GM12878 (cell line): ENCODE results near the gene MIEF1. TPM values are rescaled to one million over a fixed set of nuclear protein-coding genes. Genes with fewer than 3 reads are reported as not detected.

ENCODE experiments used
- ATF7 ChIP-seq: fragments of 450-650 bp; IDR thresholded peaks from 2 replicates; pipeline ENCODE4 v1.6.1; 2016; ENCODE audit warnings: low read depth, mild to moderate bottlenecking
- BCL11A ChIP-seq: IDR thresholded peaks from 2 replicates; pipeline ENCODE4 v1.6.1; 2011; ENCODE audit warnings: low read depth, low read length
- DPF2 ChIP-seq: fragments of 450-650 bp; IDR thresholded peaks from 2 replicates; pipeline ENCODE4 v1.6.1; 2017; ENCODE audit warnings: mild to moderate bottlenecking
- EZH2 ChIP-seq: IDR thresholded peaks from 2 replicates; pipeline ENCODE4 v1.6.1; 2012; ENCODE audit warnings: low read depth, mild to moderate bottlenecking, control low read depth, inconsistent platforms, low read length, borderline replicate concordance; ENCODE audit not compliant: control insufficient read depth
- FOS ChIP-seq: IDR thresholded peaks from 3 replicates; pipeline ENCODE4 v1.6.1; 2011; ENCODE audit warnings: borderline replicate concordance; ENCODE audit not compliant: insufficient read length; ENCODE audit errors: extremely low read depth
- MXI1 ChIP-seq: fragments of 150-350 bp; IDR thresholded peaks from 2 replicates; pipeline ENCODE4 v1.6.1; 2011; ENCODE audit warnings: low read depth, mild to moderate bottlenecking, inconsistent platforms, low read length, improper control_type of control experiment
- NBN ChIP-seq: fragments of 450-650 bp; IDR thresholded peaks from 2 replicates; pipeline ENCODE4 v1.6.1; 2016
- NFXL1 ChIP-seq: fragments of 450-650 bp; IDR thresholded peaks from 2 replicates; pipeline ENCODE4 v1.6.1; 2017; ENCODE audit warnings: antibody characterized with exemption, mild to moderate bottlenecking, borderline replicate concordance
- NFYB ChIP-seq: IDR thresholded peaks from 2 replicates; pipeline ENCODE4 v1.6.1; 2011; ENCODE audit warnings: low read depth, mild to moderate bottlenecking, low read length, improper control_type of control experiment, moderate library complexity; ENCODE audit not compliant: insufficient read depth
- NRF1 ChIP-seq: conservative IDR thresholded peaks from 2 replicates; pipeline ENCODE4 v1.6.1; 2011; ENCODE audit warnings: mild to moderate bottlenecking, low read depth, low read length, improper control_type of control experiment
- STAT1 ChIP-seq: fragments of 450-650 bp; conservative IDR thresholded peaks from 2 replicates; pipeline ENCODE4 v1.6.1; 2014; ENCODE audit warnings: antibody characterized with exemption, mild to moderate bottlenecking
- STAT3 ChIP-seq: IDR thresholded peaks from 2 replicates; pipeline ENCODE4 v1.6.1; 2011; ENCODE audit warnings: low read depth, low read length, improper control_type of control experiment
- ZNF24 ChIP-seq: fragments of 450-650 bp; IDR thresholded peaks from 2 replicates; pipeline ENCODE4 v1.6.1; 2017; ENCODE audit warnings: antibody characterized with exemption, mild to moderate bottlenecking
- ZNF384 ChIP-seq: IDR thresholded peaks from 2 replicates; pipeline ENCODE4 v1.6.1; 2012; ENCODE audit warnings: low read depth, mild to moderate bottlenecking, low read length, improper control_type of control experiment, borderline replicate concordance
- ZZZ3 ChIP-seq: IDR thresholded peaks from 2 replicates; pipeline ENCODE4 v1.6.1; 2011; ENCODE audit warnings: low read depth; ENCODE audit not compliant: control insufficient read depth, insufficient read length
- polyA plus RNA-seq, 11 experiments: library from polyadenylated mRNA; depleted of rRNA in 4 of 11; unstranded in 6 of 11; stranded (reverse) in 5 of 11; fragments of >200 nt; fragmentation: Nextera tagmentation in 4 of 11; fragmentation: Illumina TruSeq in 1 of 11; extraction: Ambion mirVana in 4 of 11; extraction: Trizol in 1 of 11; gene quantifications; 1 replicate in 1 of 11; 2 replicates in 10 of 11; pipeline versions ENCODE4 v1.2.1 to v1.2.3, GENCODE V29; 2011 to 2016; ENCODE audit warnings: inconsistent platforms in 2 of 11, missing spikeins in 2 of 11, low read depth in 1 of 11
- total RNA-seq, 4 experiments: library from RNA; depleted of rRNA in 3 of 4; stranded (reverse); fragments of >200 nt in 3 of 4; fragmentation: Illumina TruSeq in 1 of 4; extraction: Trizol in 1 of 4; gene quantifications; 2 replicates each; pipeline versions ENCODE4 v1.2.1 to v1.2.3, GENCODE V29; 2013 to 2021
- TF ChIP-seq, protein P1 (sequence below): IDR thresholded peaks from 2 replicates; pipeline ENCODE4 v1.6.1; 2012; ENCODE audit warnings: improper control_type of control experiment, low read depth, low read length; ENCODE audit not compliant: insufficient replicate concordance
- TF ChIP-seq, protein P2 (sequence below): IDR thresholded peaks from 2 replicates; pipeline ENCODE4 v1.6.1; 2011; ENCODE audit warnings: low read depth, mild to moderate bottlenecking, low read length, moderate library complexity, borderline replicate concordance; ENCODE audit errors: extremely low read depth
- TF ChIP-seq, protein P3 (sequence below): fragments of 450-650 bp; IDR thresholded peaks from 2 replicates; pipeline ENCODE4 v1.6.1; 2017; ENCODE audit warnings: mild to moderate bottlenecking, moderate library complexity
- TF ChIP-seq, protein P4 (sequence below): IDR thresholded peaks from 2 replicates; pipeline ENCODE4 v1.6.1; 2011; ENCODE audit warnings: borderline replicate concordance, low read depth, mild to moderate bottlenecking, moderate library complexity, mixed read lengths, low read length; ENCODE audit not compliant: insufficient read depth; ENCODE audit errors: extremely low read length

The MIEF1 gene
- total and polyA plus RNA-seq, 10 of the 15 experiments (the other 5 are each of a cell fraction or from before 2014, with no cell fraction given): 12.4 to 52.3 (median 29.3) TPM

DNA sequence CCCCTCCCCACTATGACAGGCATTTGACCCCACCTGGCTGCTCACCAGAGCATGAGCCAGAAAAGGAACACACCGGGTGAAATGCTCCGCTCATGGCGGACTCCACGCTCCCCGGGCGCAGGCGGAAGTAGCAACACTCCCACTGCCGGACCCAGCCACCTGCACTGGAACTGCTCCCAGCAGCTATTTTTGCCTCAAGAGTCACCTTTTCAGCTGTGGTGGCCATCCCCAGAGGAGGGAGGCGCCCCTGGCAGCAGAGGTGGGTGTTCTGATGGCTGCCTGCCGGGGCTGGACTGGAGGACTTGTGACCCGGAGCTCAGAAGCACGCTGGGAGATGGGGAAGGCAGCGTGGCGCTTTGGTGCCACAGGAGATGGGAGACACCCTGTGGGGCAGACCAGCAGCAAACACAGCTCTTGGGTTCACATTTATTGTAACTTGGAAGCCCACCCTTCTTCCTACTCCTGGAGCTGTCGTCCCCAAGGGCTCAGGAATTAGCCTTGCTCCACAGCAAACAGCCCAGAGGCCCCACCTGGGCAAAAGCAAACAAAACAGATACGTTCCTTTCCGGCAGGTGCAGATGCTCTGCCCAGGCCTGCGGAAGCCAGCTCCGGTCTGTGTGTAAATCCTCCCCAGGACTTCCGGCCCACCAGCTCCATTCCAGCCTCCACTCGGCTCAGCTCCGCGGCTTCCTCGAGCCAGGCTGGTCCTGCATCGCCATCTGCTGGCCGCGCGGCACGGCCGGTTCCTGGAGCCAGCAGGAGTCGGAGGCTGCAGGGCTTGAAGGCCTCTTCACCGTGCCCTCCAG is 26.8 kb downstream of the MIEF1 start (continued):
- TF ChIP-seq, protein P1, sequence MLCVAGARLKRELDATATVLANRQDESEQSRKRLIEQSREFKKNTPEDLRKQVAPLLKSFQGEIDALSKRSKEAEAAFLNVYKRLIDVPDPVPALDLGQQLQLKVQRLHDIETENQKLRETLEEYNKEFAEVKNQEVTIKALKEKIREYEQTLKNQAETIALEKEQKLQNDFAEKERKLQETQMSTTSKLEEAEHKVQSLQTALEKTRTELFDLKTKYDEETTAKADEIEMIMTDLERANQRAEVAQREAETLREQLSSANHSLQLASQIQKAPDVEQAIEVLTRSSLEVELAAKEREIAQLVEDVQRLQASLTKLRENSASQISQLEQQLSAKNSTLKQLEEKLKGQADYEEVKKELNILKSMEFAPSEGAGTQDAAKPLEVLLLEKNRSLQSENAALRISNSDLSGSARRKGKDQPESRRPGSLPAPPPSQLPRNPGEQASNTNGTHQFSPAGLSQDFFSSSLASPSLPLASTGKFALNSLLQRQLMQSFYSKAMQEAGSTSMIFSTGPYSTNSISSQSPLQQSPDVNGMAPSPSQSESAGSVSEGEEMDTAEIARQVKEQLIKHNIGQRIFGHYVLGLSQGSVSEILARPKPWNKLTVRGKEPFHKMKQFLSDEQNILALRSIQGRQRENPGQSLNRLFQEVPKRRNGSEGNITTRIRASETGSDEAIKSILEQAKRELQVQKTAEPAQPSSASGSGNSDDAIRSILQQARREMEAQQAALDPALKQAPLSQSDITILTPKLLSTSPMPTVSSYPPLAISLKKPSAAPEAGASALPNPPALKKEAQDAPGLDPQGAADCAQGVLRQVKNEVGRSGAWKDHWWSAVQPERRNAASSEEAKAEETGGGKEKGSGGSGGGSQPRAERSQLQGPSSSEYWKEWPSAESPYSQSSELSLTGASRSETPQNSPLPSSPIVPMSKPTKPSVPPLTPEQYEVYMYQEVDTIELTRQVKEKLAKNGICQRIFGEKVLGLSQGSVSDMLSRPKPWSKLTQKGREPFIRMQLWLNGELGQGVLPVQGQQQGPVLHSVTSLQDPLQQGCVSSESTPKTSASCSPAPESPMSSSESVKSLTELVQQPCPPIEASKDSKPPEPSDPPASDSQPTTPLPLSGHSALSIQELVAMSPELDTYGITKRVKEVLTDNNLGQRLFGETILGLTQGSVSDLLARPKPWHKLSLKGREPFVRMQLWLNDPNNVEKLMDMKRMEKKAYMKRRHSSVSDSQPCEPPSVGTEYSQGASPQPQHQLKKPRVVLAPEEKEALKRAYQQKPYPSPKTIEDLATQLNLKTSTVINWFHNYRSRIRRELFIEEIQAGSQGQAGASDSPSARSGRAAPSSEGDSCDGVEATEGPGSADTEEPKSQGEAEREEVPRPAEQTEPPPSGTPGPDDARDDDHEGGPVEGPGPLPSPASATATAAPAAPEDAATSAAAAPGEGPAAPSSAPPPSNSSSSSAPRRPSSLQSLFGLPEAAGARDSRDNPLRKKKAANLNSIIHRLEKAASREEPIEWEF: peak; percentile 47
- TF ChIP-seq ZNF24 (peak; percentile 83), NFYB (no peak), EZH2 (no peak), MXI1 (peak; percentile 78), DPF2 (peak; percentile 77), ATF7 (peak; percentile 18; the same call in 1 of the 2 replicates), NRF1 (0 out of 2 replicates have a peak, but pooled peaks have one; percentile 4), BCL11A (peak; percentile 59; the same call in 1 of the 2 replicates), ZNF384 (no peak), FOS (no peak), NBN (peak; percentile 90), ZZZ3 (no peak), STAT3 (peak; percentile 96), STAT1 (no peak), NFXL1 (no peak)
- TF ChIP-seq, protein P2, sequence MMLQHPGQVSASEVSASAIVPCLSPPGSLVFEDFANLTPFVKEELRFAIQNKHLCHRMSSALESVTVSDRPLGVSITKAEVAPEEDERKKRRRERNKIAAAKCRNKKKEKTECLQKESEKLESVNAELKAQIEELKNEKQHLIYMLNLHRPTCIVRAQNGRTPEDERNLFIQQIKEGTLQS: no peak
- TF ChIP-seq, protein P3, sequence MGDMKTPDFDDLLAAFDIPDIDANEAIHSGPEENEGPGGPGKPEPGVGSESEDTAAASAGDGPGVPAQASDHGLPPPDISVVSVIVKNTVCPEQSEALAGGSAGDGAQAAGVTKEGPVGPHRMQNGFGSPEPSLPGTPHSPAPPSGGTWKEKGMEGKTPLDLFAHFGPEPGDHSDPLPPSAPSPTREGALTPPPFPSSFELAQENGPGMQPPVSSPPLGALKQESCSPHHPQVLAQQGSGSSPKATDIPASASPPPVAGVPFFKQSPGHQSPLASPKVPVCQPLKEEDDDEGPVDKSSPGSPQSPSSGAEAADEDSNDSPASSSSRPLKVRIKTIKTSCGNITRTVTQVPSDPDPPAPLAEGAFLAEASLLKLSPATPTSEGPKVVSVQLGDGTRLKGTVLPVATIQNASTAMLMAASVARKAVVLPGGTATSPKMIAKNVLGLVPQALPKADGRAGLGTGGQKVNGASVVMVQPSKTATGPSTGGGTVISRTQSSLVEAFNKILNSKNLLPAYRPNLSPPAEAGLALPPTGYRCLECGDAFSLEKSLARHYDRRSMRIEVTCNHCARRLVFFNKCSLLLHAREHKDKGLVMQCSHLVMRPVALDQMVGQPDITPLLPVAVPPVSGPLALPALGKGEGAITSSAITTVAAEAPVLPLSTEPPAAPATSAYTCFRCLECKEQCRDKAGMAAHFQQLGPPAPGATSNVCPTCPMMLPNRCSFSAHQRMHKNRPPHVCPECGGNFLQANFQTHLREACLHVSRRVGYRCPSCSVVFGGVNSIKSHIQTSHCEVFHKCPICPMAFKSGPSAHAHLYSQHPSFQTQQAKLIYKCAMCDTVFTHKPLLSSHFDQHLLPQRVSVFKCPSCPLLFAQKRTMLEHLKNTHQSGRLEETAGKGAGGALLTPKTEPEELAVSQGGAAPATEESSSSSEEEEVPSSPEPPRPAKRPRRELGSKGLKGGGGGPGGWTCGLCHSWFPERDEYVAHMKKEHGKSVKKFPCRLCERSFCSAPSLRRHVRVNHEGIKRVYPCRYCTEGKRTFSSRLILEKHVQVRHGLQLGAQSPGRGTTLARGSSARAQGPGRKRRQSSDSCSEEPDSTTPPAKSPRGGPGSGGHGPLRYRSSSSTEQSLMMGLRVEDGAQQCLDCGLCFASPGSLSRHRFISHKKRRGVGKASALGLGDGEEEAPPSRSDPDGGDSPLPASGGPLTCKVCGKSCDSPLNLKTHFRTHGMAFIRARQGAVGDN: peak; percentile 45
- TF ChIP-seq, protein P4, sequence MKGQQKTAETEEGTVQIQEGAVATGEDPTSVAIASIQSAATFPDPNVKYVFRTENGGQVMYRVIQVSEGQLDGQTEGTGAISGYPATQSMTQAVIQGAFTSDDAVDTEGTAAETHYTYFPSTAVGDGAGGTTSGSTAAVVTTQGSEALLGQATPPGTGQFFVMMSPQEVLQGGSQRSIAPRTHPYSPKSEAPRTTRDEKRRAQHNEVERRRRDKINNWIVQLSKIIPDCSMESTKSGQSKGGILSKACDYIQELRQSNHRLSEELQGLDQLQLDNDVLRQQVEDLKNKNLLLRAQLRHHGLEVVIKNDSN: no peak
